ENCODE data around the gene DPEP1. TPM values are rescaled to one million over a fixed set of nuclear protein-coding genes. Genes with fewer than 3 reads are reported as not detected.

Gene DPEP1
- total RNA-seq, 1 experiment from 2014 or later: 8.1 TPM

- Histone ChIP-seq H3K4me3 (ENCODE audit: low read depth, low read length) (no peak overlapping the region), H3K4me1 (peaks cover 32% of the 10 kb centered on the region), H3K27me3 (replicated peaks; ENCODE audit: control insufficient read depth, insufficient read depth, low read length) (no peaks in the 10 kb centered on the region), H3K36me3 (ENCODE audit: control insufficient read depth, insufficient read depth, low read length) (no peaks in the 10 kb centered on the region), H3K9me3 (no peaks in the 10 kb centered on the region; the same call in 1 of the 2 replicates)
- H3K36me3 Mint-ChIP-seq (ENCODE audit: insufficient read depth, unreplicated experiment): no peaks in the 10 kb centered on the region
- H3K9me3 Mint-ChIP-seq (ENCODE audit: unreplicated experiment): no peaks in the 10 kb centered on the region
- no peak for TF ChIP-seq CTCF (IDR thresholded peaks at IDR 0.05; ENCODE audit: insufficient read depth in 1 of 2, low read depth in 1 of 2, low read length in 1 of 2, severe bottlenecking in 1 of 2, unreplicated experiment in 1 of 2)
- peaks cover 33% of the 10 kb centered on the region for H3K4me1 Mint-ChIP-seq (ENCODE audit: low read depth, unreplicated experiment)
- intact Hi-C loops (cut with micrococcal nuclease; ENCODE audit: unreplicated experiment): no loop called here
- H3K4me3 Mint-ChIP-seq (ENCODE audit: unreplicated experiment): no peak overlapping the region
- CTCF ChIA-PET: interaction anchor here (1.5 to 1.6 kb wide), 2 partner anchors 14 to 28 kb away, joined by 5 read pairs; no protein-coding TSS in a partner anchor
- BruUV-seq (replicated peaks): no TSS peak
- H3K27me3 Mint-ChIP-seq (ENCODE audit: insufficient read depth, unreplicated experiment): no peaks in the 10 kb centered on the region
- DNase-seq: no peak
- POLR2A ChIA-PET: no interaction called here
- H3K27ac Mint-ChIP-seq (ENCODE audit: unreplicated experiment): no peak overlapping the region
Observed at GRCh38 chr16:89613954-89614459, 565 bp downstream of the DPEP1 start.

- H3K27ac Mint-ChIP-seq (ENCODE audit: unreplicated experiment): no peak overlapping the region
- POLR2A ChIA-PET: no interaction called here
Observed at GRCh38 chr16:89615176-89615575, 1.7 kb downstream of the DPEP1 start.

GRCh38 chr16:89615596-89616090 lies 2.2 kb downstream of the DPEP1 start:
- ChIA-PET POLR2A (no interaction called here), CTCF (interaction anchor here (1.4 to 1.6 kb wide), 3 partner anchors 16 to 29 kb away, joined by 4 to 5 read pairs (median 5); no protein-coding TSS in a partner anchor)
- BruUV-seq (replicated peaks): no TSS peak
- peak; percentile 52 to 59 for TF ChIP-seq CTCF (IDR thresholded peaks at IDR 0.05; ENCODE audit: insufficient read depth in 1 of 2, low read depth in 1 of 2, low read length in 1 of 2, severe bottlenecking in 1 of 2, unreplicated experiment in 1 of 2)
- no peak overlapping the region for H3K4me3 ChIP-seq (ENCODE audit: low read depth, low read length)
- intact Hi-C loops (cut with micrococcal nuclease; ENCODE audit: unreplicated experiment): no loop called here
- Mint-ChIP-seq H3K27ac (ENCODE audit: unreplicated experiment) (no peak overlapping the region), H3K4me3 (ENCODE audit: unreplicated experiment) (no peak overlapping the region), H3K36me3 (ENCODE audit: insufficient read depth, unreplicated experiment) (no peaks in the 10 kb centered on the region), H3K27me3 (ENCODE audit: insufficient read depth, unreplicated experiment) (no peaks in the 10 kb centered on the region), H3K9me3 (ENCODE audit: unreplicated experiment) (no peaks in the 10 kb centered on the region), H3K4me1 (ENCODE audit: low read depth, unreplicated experiment) (peaks cover 25% of the 10 kb centered on the region)
- no peaks in the 10 kb centered on the region for H3K36me3 ChIP-seq (ENCODE audit: control insufficient read depth, insufficient read depth, low read length)
- DNase-seq: peak in 1 of 2 experiments; percentile 50
- H3K9me3 ChIP-seq: no peaks in the 10 kb centered on the region
- no peaks in the 10 kb centered on the region for H3K27me3 ChIP-seq (replicated peaks; ENCODE audit: control insufficient read depth, insufficient read depth, low read length)
- H3K4me1 ChIP-seq: peaks cover 18% of the 10 kb centered on the region

More at GRCh38 chr16:89615176-89615575, 1.7 kb downstream of the DPEP1 start:
- Histone ChIP-seq H3K36me3 (ENCODE audit: control insufficient read depth, insufficient read depth, low read length) (no peaks in the 10 kb centered on the region), H3K4me3 (ENCODE audit: low read depth, low read length) (no peak overlapping the region), H3K27me3 (replicated peaks; ENCODE audit: control insufficient read depth, insufficient read depth, low read length) (no peaks in the 10 kb centered on the region), H3K4me1 (peaks cover 20% of the 10 kb centered on the region), H3K9me3 (no peaks in the 10 kb centered on the region; the same call in 1 of the 2 replicates)
- no peaks in the 10 kb centered on the region for H3K27me3 Mint-ChIP-seq (ENCODE audit: insufficient read depth, unreplicated experiment)
- CTCF ChIA-PET: interaction anchor here (1.4 to 1.6 kb wide), 3 partner anchors 16 to 30 kb away, joined by 4 to 5 read pairs (median 5); no protein-coding TSS in a partner anchor
- intact Hi-C loops (cut with micrococcal nuclease; ENCODE audit: unreplicated experiment): no loop called here
- no peaks in the 10 kb centered on the region for H3K36me3 Mint-ChIP-seq (ENCODE audit: insufficient read depth, unreplicated experiment)
- H3K9me3 Mint-ChIP-seq (ENCODE audit: unreplicated experiment): no peaks in the 10 kb centered on the region
- H3K4me3 Mint-ChIP-seq (ENCODE audit: unreplicated experiment): no peak overlapping the region
- H3K4me1 Mint-ChIP-seq (ENCODE audit: low read depth, unreplicated experiment): peaks cover 29% of the 10 kb centered on the region
- no TSS peak for BruUV-seq (replicated peaks)
- DNase-seq: no peak
- no peak for TF ChIP-seq CTCF (IDR thresholded peaks at IDR 0.05; ENCODE audit: insufficient read depth in 1 of 2, low read depth in 1 of 2, low read length in 1 of 2, severe bottlenecking in 1 of 2, unreplicated experiment in 1 of 2)

Measured in Caco-2 (cell line).